Transverse colon (tissue), 3 donors: ENCODE results near the gene CERK.

Experiments
- CTCF ChIP-seq, 5 experiments: fragments of 200-600 bp in 3 of 5; fragments of 450-650 bp in 2 of 5; sonication (generic) in 3 of 5; IDR thresholded peaks; 1 replicate in 2 of 5; 2 replicates in 3 of 5; pipeline ENCODE4 v1.5.1; 2016 to 2017; ENCODE audit warnings: antibody characterized with exemption in 5 of 5, inconsistent platforms in 3 of 5, mild to moderate bottlenecking in 2 of 5, moderate library complexity in 1 of 5
- EP300 ChIP-seq: sonication (generic); formaldehyde crosslinking; IDR thresholded peaks from one replicate; pipeline ENCODE4 v1.6.1; 2017; ENCODE audit warnings: antibody characterized with exemption, low read depth
- POLR2A ChIP-seq: fragments of 450-650 bp; IDR thresholded peaks from one replicate; pipeline ENCODE4 v1.6.1; 2016; ENCODE audit warnings: antibody characterized with exemption, mild to moderate bottlenecking, moderate library complexity

GRCh38 chr22:46753761-46754109 lies 15.7 kb upstream of the CERK start:
- TF ChIP-seq CTCF (IDR thresholded peaks at IDR 0.05): no peak
- TF ChIP-seq EP300: no peak
- TF ChIP-seq POLR2A: no peak
